HUES64 (cell line): ENCODE measurements around the gene TRIP13.
"Not testable (repeated sequence)": the region's sequence is repeated elsewhere in the genome, so short reads cannot be mapped to it uniquely, and the experiment has no call there.

Experiments used
- H3K27ac ChIP-seq: 2 replicates; pipeline ENCODE4 v1.7.0; 2013; ENCODE audit warnings: low read depth, low read length, inconsistent platforms
- H3K27me3 ChIP-seq: 2 replicates; pipeline ENCODE4 v1.6.1; 2013; ENCODE audit warnings: mild to moderate bottlenecking, low read length; ENCODE audit not compliant: insufficient read depth
- H3K36me3 ChIP-seq: 2 replicates; pipeline ENCODE4 v1.6.1; 2013; ENCODE audit warnings: mild to moderate bottlenecking, low read length; ENCODE audit not compliant: insufficient read depth
- H3K4me1 ChIP-seq: 2 replicates; pipeline ENCODE4 v1.6.1; 2013; ENCODE audit warnings: mild to moderate bottlenecking, low read length, moderate library complexity; ENCODE audit not compliant: insufficient read depth
- H3K4me3 ChIP-seq: 2 replicates; pipeline ENCODE4 v1.5.1; 2013; ENCODE audit warnings: mild to moderate bottlenecking, low read length, moderate library complexity
- H3K9ac ChIP-seq: 2 replicates; pipeline ENCODE4 v1.6.1; 2013; ENCODE audit warnings: mild to moderate bottlenecking, low read depth, low read length
- H3K9me3 ChIP-seq: 2 replicates; pipeline ENCODE4 v1.6.1; 2013; ENCODE audit warnings: low read depth, low read length; ENCODE audit not compliant: insufficient read depth
- WGBS: fragments of 150-250, 120-280 bp; methylation state at CpG from one replicate; pipeline ENCODE4 v1.1.7; 2013; ENCODE audit warnings: missing lambda C conversion rate; 5-methylcytosine and 5-hydroxymethylcytosine counted together

TRIP13 gene

GRCh38 chr5:907366-907910 lies 14.8 kb downstream of the TRIP13 start:
- Histone ChIP-seq H3K36me3 (peaks cover 89% of the 10 kb centered on the region), H3K27me3 (no peaks in the 10 kb centered on the region), H3K27ac (no peak overlapping the region), H3K9me3 (no peaks in the 10 kb centered on the region), H3K4me3 (no peak overlapping the region), H3K4me1 (no peaks in the 10 kb centered on the region), H3K9ac (no peak overlapping the region)
- WGBS: 93% methylated on average over 7 of the region's 7 CpGs

- Histone ChIP-seq H3K27me3 (no peaks in the 10 kb centered on the region), H3K9ac (no peak overlapping the region), H3K27ac (no peak overlapping the region), H3K36me3 (peaks cover 89% of the 10 kb centered on the region), H3K9me3 (no peaks in the 10 kb centered on the region), H3K4me1 (no peaks in the 10 kb centered on the region), H3K4me3 (no peak overlapping the region)
- 98% methylated on average over 16 of the region's 16 CpGs for WGBS
These were observed 15.5 kb downstream of the TRIP13 start for GRCh38 chr5:908172-908571.

GRCh38 chr5:909086-909485 lies 16.4 kb downstream of the TRIP13 start:
- no peak overlapping the region for H3K4me3 ChIP-seq
- 95% methylated on average over 8 of the region's 8 CpGs for WGBS
- H3K27ac ChIP-seq: no peak overlapping the region
- no peaks in the 10 kb centered on the region for H3K4me1 ChIP-seq
- H3K9me3 ChIP-seq: no peaks in the 10 kb centered on the region
- peaks cover 92% of the 10 kb centered on the region for H3K36me3 ChIP-seq
- no peaks in the 10 kb centered on the region for H3K27me3 ChIP-seq
- no peak overlapping the region for H3K9ac ChIP-seq

GRCh38 chr5:909994-910768 lies 17.5 kb downstream of the TRIP13 start:
- H3K4me3 ChIP-seq: no peak overlapping the region
- peaks cover 92% of the 10 kb centered on the region for H3K36me3 ChIP-seq
- H3K9me3 ChIP-seq: no peaks in the 10 kb centered on the region
- H3K27me3 ChIP-seq: no peaks in the 10 kb centered on the region
- H3K4me1 ChIP-seq: no peaks in the 10 kb centered on the region
- no peak overlapping the region for H3K9ac ChIP-seq
- no peak overlapping the region for H3K27ac ChIP-seq
- 94% methylated on average over 18 of the region's 18 CpGs for WGBS

GRCh38 chr5:910769-911160 lies 18.1 kb downstream of the TRIP13 start:
- Histone ChIP-seq H3K4me1 (no peaks in the 10 kb centered on the region), H3K9me3 (no peaks in the 10 kb centered on the region), H3K27ac (no peak overlapping the region), H3K9ac (no peak overlapping the region), H3K27me3 (no peaks in the 10 kb centered on the region), H3K4me3 (no peak overlapping the region), H3K36me3 (peaks cover 92% of the 10 kb centered on the region)
- 95% methylated on average over 7 of the region's 7 CpGs for WGBS

- H3K9ac ChIP-seq: no peak overlapping the region
- no peaks in the 10 kb centered on the region for H3K4me1 ChIP-seq
- H3K27ac ChIP-seq: no peak overlapping the region
- no peaks in the 10 kb centered on the region for H3K27me3 ChIP-seq
- 97% methylated on average over 11 of the region's 11 CpGs for WGBS
- peaks cover 92% of the 10 kb centered on the region for H3K36me3 ChIP-seq
- no peaks in the 10 kb centered on the region for H3K9me3 ChIP-seq
- H3K4me3 ChIP-seq: no peak overlapping the region
These were observed 18.9 kb downstream of the TRIP13 start for GRCh38 chr5:911601-912000.

- Histone ChIP-seq H3K27ac (no peak overlapping the region), H3K9me3 (no peaks in the 10 kb centered on the region), H3K9ac (no peak overlapping the region), H3K27me3 (no peaks in the 10 kb centered on the region), H3K4me3 (no peak overlapping the region), H3K36me3 (peaks cover 92% of the 10 kb centered on the region), H3K4me1 (no peaks in the 10 kb centered on the region)
- WGBS: 94% methylated on average over 44 of the region's 44 CpGs
These were observed 19.8 kb downstream of the TRIP13 start for GRCh38 chr5:912280-913091.

DNA sequence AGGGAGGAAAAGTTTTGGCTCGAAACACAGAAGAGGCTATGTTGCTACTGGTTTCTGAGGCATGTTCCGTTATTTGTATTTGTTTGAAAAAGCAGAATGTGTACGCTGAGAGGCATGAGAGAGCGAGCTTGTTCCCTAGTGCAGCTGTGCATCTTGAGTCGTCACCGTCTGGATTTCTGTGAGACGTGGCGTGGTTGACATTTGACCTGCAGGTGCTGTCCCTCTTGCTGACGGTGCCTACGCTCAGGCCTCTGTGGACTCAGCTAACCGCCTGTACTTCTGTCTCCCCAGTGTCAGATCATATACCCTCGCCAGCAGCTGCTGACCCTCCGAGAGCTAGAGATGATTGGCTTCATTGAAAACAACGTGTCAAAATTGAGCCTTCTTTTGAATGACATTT lies 21.5 kb downstream of the TRIP13 start:
- 97% methylated on average over 14 of the region's 14 CpGs for WGBS
- H3K9me3 ChIP-seq: no peaks in the 10 kb centered on the region
- H3K27ac ChIP-seq: no peak overlapping the region
- no peaks in the 10 kb centered on the region for H3K27me3 ChIP-seq
- no peak overlapping the region for H3K9ac ChIP-seq
- no peak overlapping the region for H3K4me3 ChIP-seq
- H3K4me1 ChIP-seq: no peaks in the 10 kb centered on the region
- peaks cover 92% of the 10 kb centered on the region for H3K36me3 ChIP-seq

GRCh38 chr5:914612-915011 lies 21.9 kb downstream of the TRIP13 start:
- peaks cover 90% of the 10 kb centered on the region for H3K36me3 ChIP-seq
- no peak overlapping the region for H3K4me3 ChIP-seq
- no peaks in the 10 kb centered on the region for H3K9me3 ChIP-seq
- WGBS: 94% methylated on average over 7 of the region's 7 CpGs
- no peak overlapping the region for H3K27ac ChIP-seq
- H3K9ac ChIP-seq: no peak overlapping the region
- H3K27me3 ChIP-seq: no peaks in the 10 kb centered on the region
- H3K4me1 ChIP-seq: no peaks in the 10 kb centered on the region

DNA sequence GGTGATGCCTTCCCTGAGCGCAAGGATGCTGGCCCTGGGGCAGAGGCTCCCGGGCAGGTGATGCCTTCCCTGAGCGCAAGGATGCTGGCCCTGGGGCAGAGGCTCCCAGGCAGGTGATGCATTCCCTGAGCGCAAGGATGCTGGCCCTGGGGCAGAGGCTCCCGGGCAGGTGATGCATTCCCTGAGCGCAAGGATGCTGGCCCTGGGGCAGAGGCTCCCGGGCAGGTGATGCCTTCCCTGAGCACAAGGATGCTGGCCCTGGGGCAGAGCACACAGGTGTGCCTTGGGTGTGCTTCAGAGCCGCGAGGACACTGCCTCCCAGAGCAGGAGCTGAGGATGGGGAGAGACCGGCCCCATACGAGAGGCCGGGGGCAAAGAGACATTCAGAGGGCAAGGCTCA lies 22.7 kb downstream of the TRIP13 start:
- H3K27ac ChIP-seq, H3K9me3 ChIP-seq, H3K27me3 ChIP-seq, H3K9ac ChIP-seq, H3K4me1 ChIP-seq, H3K4me3 ChIP-seq: not testable (repeated sequence)
- WGBS: 96% methylated on average over 12 of the region's 12 CpGs
- peaks cover 83% of the 10 kb centered on the region for H3K36me3 ChIP-seq

GRCh38 chr5:915946-916345 lies 23.3 kb downstream of the TRIP13 start:
- no peak overlapping the region for H3K27ac ChIP-seq

More at GRCh38 chr5:915946-916345, 23.3 kb downstream of the TRIP13 start:
- H3K9ac ChIP-seq: no peak overlapping the region
- peaks cover 82% of the 10 kb centered on the region for H3K36me3 ChIP-seq
- 97% methylated on average over 12 of the region's 12 CpGs for WGBS
- no peaks in the 10 kb centered on the region for H3K9me3 ChIP-seq
- H3K4me1 ChIP-seq: no peaks in the 10 kb centered on the region
- H3K27me3 ChIP-seq: no peaks in the 10 kb centered on the region
- H3K4me3 ChIP-seq: no peak overlapping the region
